HPDE6-E6E7 (cell line): ENCODE results near the gene PPP1R14C.

Experiments used
- DNase-seq: peaks from one replicate; pipeline ENCODE4 v3.0.0; 2011; ENCODE audit warnings: missing footprints; ENCODE audit errors: extremely low spot score

Gene PPP1R14C

GRCh38 chr6:150249261-150249660, 106.4 kb downstream of the PPP1R14C start:
- DNase-seq = no peak

GRCh38 chr6:150250826-150251225, 108.0 kb downstream of the PPP1R14C start:
- peak; percentile 92 for DNase-seq

- DNase-seq = no peak
These were observed 108.8 kb downstream of the PPP1R14C start for GRCh38 chr6:150251566-150252186.

- peak; percentile 62 for DNase-seq
These were observed 110.0 kb downstream of the PPP1R14C start for GRCh38 chr6:150252714-150253444.

GRCh38 chr6:150253489-150253888, 110.6 kb downstream of the PPP1R14C start:
- DNase-seq = no peak

- DNase-seq = no peak
These were observed 111.9 kb downstream of the PPP1R14C start for GRCh38 chr6:150254770-150255169.

- peak; percentile 84 for DNase-seq
These were observed 113.0 kb downstream of the PPP1R14C start for GRCh38 chr6:150255840-150256239.

- peak; percentile 70 for DNase-seq
These were observed 113.9 kb downstream of the PPP1R14C start for GRCh38 chr6:150256618-150257272.

- no peak for DNase-seq
These were observed 115.5 kb downstream of the PPP1R14C start for GRCh38 chr6:150258381-150258780.

- DNase-seq = no peak
These were observed 118.1 kb downstream of the PPP1R14C start for GRCh38 chr6:150260931-150261330.

- no peak for DNase-seq
These were observed 119.3 kb downstream of the PPP1R14C start for GRCh38 chr6:150261997-150262697.

GRCh38 chr6:150263765-150264404, 121.0 kb downstream of the PPP1R14C start:
- DNase-seq = no peak

- no peak for DNase-seq
These were observed 123.5 kb downstream of the PPP1R14C start for GRCh38 chr6:150266309-150266708.

- DNase-seq = no peak
These were observed 124.3 kb downstream of the PPP1R14C start for GRCh38 chr6:150266963-150267685.

- peak; percentile 58 for DNase-seq
These were observed 125.1 kb downstream of the PPP1R14C start for GRCh38 chr6:150267686-150268561.

GRCh38 chr6:150269130-150269856, 126.4 kb downstream of the PPP1R14C start:
- DNase-seq = no peak

GRCh38 chr6:150269857-150270223, 127.0 kb downstream of the PPP1R14C start:
- DNase-seq = peak; percentile 98

GRCh38 chr6:150270330-150271052, 127.6 kb downstream of the PPP1R14C start:
- DNase-seq = no peak

- no peak for DNase-seq
These were observed 128.3 kb downstream of the PPP1R14C start for GRCh38 chr6:150271172-150271500.
